ENCODE data around the gene MBOAT2. TPM values are rescaled to one million over a fixed set of nuclear protein-coding genes. Genes with fewer than 3 reads are reported as not detected.

MBOAT2 gene
- total RNA-seq, 3 donors from 2014 or later (not counting 1 experiment from before 2014, with no cell fraction given), result 2.9 to 18.4 (median 4.2) TPM

DNA sequence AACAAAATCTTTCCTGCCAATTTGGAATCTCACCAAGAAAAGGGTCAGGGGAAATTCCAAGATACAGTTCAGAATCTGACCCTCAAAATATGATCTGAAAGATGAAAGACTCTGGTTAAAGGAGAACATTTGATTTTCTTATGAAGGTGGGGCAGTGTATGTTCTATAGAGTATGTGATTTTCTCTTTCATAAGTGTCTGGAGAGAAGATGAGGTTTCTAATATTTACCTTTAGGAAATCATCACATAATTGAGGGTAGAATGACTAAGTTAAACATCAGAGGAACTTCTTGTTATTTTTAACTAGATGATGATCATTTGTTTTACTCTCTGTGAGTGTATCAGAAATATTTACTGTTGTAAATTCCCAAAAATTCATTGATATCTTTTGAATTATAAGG lies 27.8 kb upstream of the MBOAT2 start:
- Histone ChIP-seq H3K4me3 (ENCODE audit: low read length) (no peak overlapping the region), H3K36me3 (ENCODE audit: control insufficient read depth, insufficient read depth, low read length) (no peaks in the 10 kb centered on the region), H3K4me1 (ENCODE audit: control insufficient read depth, insufficient read depth, low read length) (no peaks in the 10 kb centered on the region), H3K27me3 (ENCODE audit: control insufficient read depth, insufficient read depth, low read length) (no peaks in the 10 kb centered on the region), H3K27ac (ENCODE audit: low read length) (no peak overlapping the region), H3K9me3 (ENCODE audit: control insufficient read depth, insufficient read depth, low read length) (no peaks in the 10 kb centered on the region)
- H3K9me3 Mint-ChIP-seq, result no peaks in the 10 kb centered on the region
- H3K27ac Mint-ChIP-seq, result no peak overlapping the region
- no peak overlapping the region for H3K4me3 Mint-ChIP-seq
- TF ChIP-seq CTCF (IDR thresholded peaks at IDR 0.05), result no peak
- DNase-seq (no peak), ATAC-seq (no peak)
- intact Hi-C loops (cut with micrococcal nuclease), result no loop called here
- peaks cover 24 to 28% of the 10 kb centered on the region in 2 donors for H3K27me3 Mint-ChIP-seq (ENCODE audit: low read depth in 2 of 2)
- no peaks in the 10 kb centered on the region for H3K4me1 Mint-ChIP-seq
- no peaks in the 10 kb centered on the region for H3K36me3 Mint-ChIP-seq

GRCh38 chr2:9030841-9031240 lies 27.4 kb upstream of the MBOAT2 start:
- H3K27me3 ChIP-seq (ENCODE audit: control insufficient read depth, insufficient read depth, low read length), result no peaks in the 10 kb centered on the region
- 88% methylated on average over 4 of the region's 4 CpGs for WGBS (ENCODE audit: insufficient coverage)
- H3K36me3 ChIP-seq (ENCODE audit: control insufficient read depth, insufficient read depth, low read length), result no peaks in the 10 kb centered on the region
- no peak overlapping the region for H3K27ac ChIP-seq (ENCODE audit: low read length)
- no peaks in the 10 kb centered on the region for H3K36me3 Mint-ChIP-seq
- no peak overlapping the region for H3K4me3 ChIP-seq (ENCODE audit: low read length)
- intact Hi-C loops (cut with micrococcal nuclease), result no loop called here
- H3K9me3 Mint-ChIP-seq, result no peaks in the 10 kb centered on the region
- H3K4me3 Mint-ChIP-seq, result no peak overlapping the region
- no peak for DNase-seq
- TF ChIP-seq CTCF (IDR thresholded peaks at IDR 0.05), result no peak
- no peaks in the 10 kb centered on the region for H3K9me3 ChIP-seq (ENCODE audit: control insufficient read depth, insufficient read depth, low read length)
- H3K27me3 Mint-ChIP-seq (ENCODE audit: low read depth in 2 of 2), result peaks cover 24 to 28% of the 10 kb centered on the region in 2 donors
- no peaks in the 10 kb centered on the region for H3K4me1 Mint-ChIP-seq
- no peak overlapping the region for H3K27ac Mint-ChIP-seq
- no peaks in the 10 kb centered on the region for H3K4me1 ChIP-seq (ENCODE audit: control insufficient read depth, insufficient read depth, low read length)
- ATAC-seq, result no peak

DNA sequence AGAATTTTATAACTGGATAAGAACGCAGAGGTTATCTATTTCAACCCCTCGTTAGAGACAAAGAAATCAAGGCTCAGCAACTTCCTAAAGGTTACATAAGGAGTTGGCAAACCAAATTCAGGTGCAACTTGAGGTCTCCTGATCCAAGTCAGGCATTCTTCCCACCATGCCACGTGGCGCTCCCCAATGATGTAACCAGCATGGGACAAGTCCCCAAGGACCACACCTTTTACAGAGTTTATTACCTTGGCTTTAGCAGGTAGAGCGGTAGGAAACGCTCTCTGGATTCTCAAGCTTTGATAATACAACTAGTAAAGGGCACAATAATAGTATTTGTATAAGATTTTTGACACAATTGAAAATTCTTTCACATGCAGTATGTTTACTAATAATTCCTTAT lies 26.7 kb upstream of the MBOAT2 start:
- Mint-ChIP-seq H3K27ac (no peak overlapping the region), H3K27me3 (ENCODE audit: low read depth in 2 of 2) (peaks cover 24 to 26% of the 10 kb centered on the region in 2 donors), H3K9me3 (no peaks in the 10 kb centered on the region), H3K4me1 (no peaks in the 10 kb centered on the region), H3K36me3 (no peaks in the 10 kb centered on the region), H3K4me3 (no peak overlapping the region)
- intact Hi-C loops (cut with micrococcal nuclease), result no loop called here
- no peaks in the 10 kb centered on the region for H3K4me1 ChIP-seq (ENCODE audit: control insufficient read depth, insufficient read depth, low read length)
- no peak overlapping the region for H3K27ac ChIP-seq (ENCODE audit: low read length)
- no peak for TF ChIP-seq CTCF (IDR thresholded peaks at IDR 0.05)
- 92% methylated on average over 4 of the region's 6 CpGs for WGBS (ENCODE audit: insufficient coverage)
- no peaks in the 10 kb centered on the region for H3K9me3 ChIP-seq (ENCODE audit: control insufficient read depth, insufficient read depth, low read length)
- H3K36me3 ChIP-seq (ENCODE audit: control insufficient read depth, insufficient read depth, low read length), result no peaks in the 10 kb centered on the region
- no peak for DNase-seq
- no peaks in the 10 kb centered on the region for H3K27me3 ChIP-seq (ENCODE audit: control insufficient read depth, insufficient read depth, low read length)
- no peak for ATAC-seq
- H3K4me3 ChIP-seq (ENCODE audit: low read length), result no peak overlapping the region

GRCh38 chr2:9029721-9030120 lies 26.2 kb upstream of the MBOAT2 start:
- no peak overlapping the region for H3K27ac Mint-ChIP-seq

More at GRCh38 chr2:9029721-9030120, 26.2 kb upstream of the MBOAT2 start:
- Mint-ChIP-seq H3K4me1 (no peaks in the 10 kb centered on the region), H3K4me3 (no peak overlapping the region), H3K27me3 (ENCODE audit: low read depth in 2 of 2) (peaks cover 23 to 26% of the 10 kb centered on the region in 2 donors), H3K36me3 (no peaks in the 10 kb centered on the region), H3K9me3 (no peaks in the 10 kb centered on the region)
- Histone ChIP-seq H3K9me3 (ENCODE audit: control insufficient read depth, insufficient read depth, low read length) (no peaks in the 10 kb centered on the region), H3K27ac (ENCODE audit: low read length) (no peak overlapping the region), H3K36me3 (ENCODE audit: control insufficient read depth, insufficient read depth, low read length) (no peaks in the 10 kb centered on the region), H3K27me3 (ENCODE audit: control insufficient read depth, insufficient read depth, low read length) (no peaks in the 10 kb centered on the region), H3K4me1 (ENCODE audit: control insufficient read depth, insufficient read depth, low read length) (no peaks in the 10 kb centered on the region), H3K4me3 (ENCODE audit: low read length) (no peak overlapping the region)
- TF ChIP-seq CTCF (IDR thresholded peaks at IDR 0.05), result no peak
- no peak for DNase-seq
- 100% methylated on average over 1 of the region's 4 CpGs for WGBS (ENCODE audit: insufficient coverage)
- intact Hi-C loops (cut with micrococcal nuclease), result no loop called here
- ATAC-seq, result no peak
